ENCODE results near the gene TMCO5A. TPM values are rescaled to one million over a fixed set of nuclear protein-coding genes. Genes with fewer than 3 reads are reported as not detected.
"Not testable (repeated sequence)": the region's sequence is repeated elsewhere in the genome, so short reads cannot be mapped to it uniquely, and the experiment has no call there.

Gene TMCO5A
- total RNA-seq, 1 donor from 2014 or later: not detected

DNA sequence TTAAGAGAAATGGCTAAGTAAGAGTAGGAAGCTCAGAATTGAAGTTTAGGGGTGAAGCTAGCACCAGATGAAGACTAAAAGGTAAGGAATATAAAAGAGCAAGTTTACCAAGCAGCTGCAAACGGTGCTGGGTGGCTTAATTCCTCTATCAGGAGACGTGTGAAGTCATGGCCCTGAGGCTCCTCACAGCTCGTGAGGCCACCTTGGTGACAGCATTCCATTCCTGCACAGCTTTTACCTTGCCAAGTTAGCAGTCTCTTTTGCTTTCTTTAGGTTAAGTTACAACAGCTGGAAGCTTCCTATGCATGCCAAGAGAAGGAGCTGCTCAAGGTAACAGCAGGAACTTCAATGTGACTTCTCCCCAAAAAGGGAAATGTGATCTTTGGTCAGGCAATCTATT lies 6.4 kb downstream of the TMCO5A start:
- FAIRE-seq: no peak
- DNase-seq (ENCODE audit: low read depth): no peak

GRCh38 chr15:37941779-37942178 lies 7.3 kb downstream of the TMCO5A start:
- H3K27me3 ChIP-seq (ENCODE audit: control insufficient read depth, insufficient read depth, low read length): no peaks in the 10 kb centered on the region
- FAIRE-seq (no peak), DNase-seq (ENCODE audit: low read depth) (no peak)
- TF ChIP-seq, protein P1, sequence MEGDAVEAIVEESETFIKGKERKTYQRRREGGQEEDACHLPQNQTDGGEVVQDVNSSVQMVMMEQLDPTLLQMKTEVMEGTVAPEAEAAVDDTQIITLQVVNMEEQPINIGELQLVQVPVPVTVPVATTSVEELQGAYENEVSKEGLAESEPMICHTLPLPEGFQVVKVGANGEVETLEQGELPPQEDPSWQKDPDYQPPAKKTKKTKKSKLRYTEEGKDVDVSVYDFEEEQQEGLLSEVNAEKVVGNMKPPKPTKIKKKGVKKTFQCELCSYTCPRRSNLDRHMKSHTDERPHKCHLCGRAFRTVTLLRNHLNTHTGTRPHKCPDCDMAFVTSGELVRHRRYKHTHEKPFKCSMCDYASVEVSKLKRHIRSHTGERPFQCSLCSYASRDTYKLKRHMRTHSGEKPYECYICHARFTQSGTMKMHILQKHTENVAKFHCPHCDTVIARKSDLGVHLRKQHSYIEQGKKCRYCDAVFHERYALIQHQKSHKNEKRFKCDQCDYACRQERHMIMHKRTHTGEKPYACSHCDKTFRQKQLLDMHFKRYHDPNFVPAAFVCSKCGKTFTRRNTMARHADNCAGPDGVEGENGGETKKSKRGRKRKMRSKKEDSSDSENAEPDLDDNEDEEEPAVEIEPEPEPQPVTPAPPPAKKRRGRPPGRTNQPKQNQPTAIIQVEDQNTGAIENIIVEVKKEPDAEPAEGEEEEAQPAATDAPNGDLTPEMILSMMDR (IDR thresholded peaks at IDR 0.05; ENCODE audit: insufficient read depth, low read length, severe bottlenecking): no peak
- H3K36me3 ChIP-seq (ENCODE audit: control insufficient read depth, insufficient read depth, low read length): no peaks in the 10 kb centered on the region
- H3K4me3 ChIP-seq (ENCODE audit: low read depth, low read length): no peak overlapping the region

More for the DNA sequence above, 6.4 kb downstream of the TMCO5A start:
- Histone ChIP-seq H3K4me3 (ENCODE audit: low read depth, low read length) (no peak overlapping the region), H3K27me3 (ENCODE audit: control insufficient read depth, insufficient read depth, low read length) (peaks cover under 1% of the 10 kb centered on the region), H3K36me3 (ENCODE audit: control insufficient read depth, insufficient read depth, low read length) (no peaks in the 10 kb centered on the region)
- TF ChIP-seq, protein P1 (IDR thresholded peaks at IDR 0.05; ENCODE audit: insufficient read depth, low read length, severe bottlenecking): no peak

DNA sequence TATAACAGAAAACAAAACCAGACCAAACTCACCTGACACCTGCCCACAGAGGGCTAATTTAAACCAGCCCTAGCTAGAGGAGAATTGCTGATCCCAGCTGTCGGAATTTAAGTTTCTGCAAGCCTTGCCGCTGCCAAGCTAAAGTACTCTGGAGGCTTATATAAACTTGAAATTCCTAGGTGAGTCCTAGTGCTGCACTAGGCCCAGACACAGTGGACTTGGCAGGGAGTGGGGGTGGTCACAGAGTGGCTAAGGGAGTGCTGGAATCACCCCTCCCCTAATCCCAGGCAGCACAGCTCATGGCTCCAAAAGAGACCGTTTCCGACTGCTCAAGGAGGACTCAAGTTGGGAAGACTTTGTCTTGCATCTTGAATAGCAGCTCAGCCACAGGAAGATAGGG lies 17.6 kb downstream of the TMCO5A start:
- Histone ChIP-seq H3K4me3 (ENCODE audit: low read depth, low read length) (no peak overlapping the region), H3K36me3 (ENCODE audit: control insufficient read depth, insufficient read depth, low read length) (no peaks in the 10 kb centered on the region), H3K27me3 (ENCODE audit: control insufficient read depth, insufficient read depth, low read length) (no peaks in the 10 kb centered on the region)
- DNase-seq (ENCODE audit: low read depth) (no peak), FAIRE-seq (no peak)
- TF ChIP-seq, protein P1 (IDR thresholded peaks at IDR 0.05; ENCODE audit: insufficient read depth, low read length, severe bottlenecking): no peak

GRCh38 chr15:37960742-37961141 lies 26.3 kb downstream of the TMCO5A start:
- H3K36me3 ChIP-seq (ENCODE audit: control insufficient read depth, insufficient read depth, low read length); DNase-seq (ENCODE audit: low read depth); H3K4me3 ChIP-seq (ENCODE audit: low read depth, low read length); H3K27me3 ChIP-seq (ENCODE audit: control insufficient read depth, insufficient read depth, low read length); FAIRE-seq: not testable (repeated sequence)

DNA sequence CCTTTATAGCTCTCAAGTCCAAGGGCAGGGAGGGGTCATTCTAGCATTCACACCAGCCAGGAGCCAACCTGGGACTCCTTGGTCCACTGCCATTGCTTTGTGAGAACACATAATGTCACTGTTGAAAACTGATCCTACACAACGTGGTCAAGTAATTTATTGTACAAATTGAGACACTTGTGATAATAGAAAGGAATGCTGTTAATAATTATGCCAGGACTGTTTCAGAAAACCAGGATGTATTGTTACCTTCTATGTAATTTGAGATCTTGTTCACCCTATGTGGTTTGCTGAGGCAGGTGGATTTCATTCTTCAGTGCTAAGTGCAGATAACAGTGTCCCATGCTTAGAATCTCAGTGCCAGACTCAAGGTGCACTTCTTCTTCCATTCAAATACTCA lies 33.3 kb downstream of the TMCO5A start:
- Histone ChIP-seq H3K4me3 (ENCODE audit: low read depth, low read length) (no peak overlapping the region), H3K36me3 (ENCODE audit: control insufficient read depth, insufficient read depth, low read length) (no peaks in the 10 kb centered on the region), H3K27me3 (ENCODE audit: control insufficient read depth, insufficient read depth, low read length) (no peaks in the 10 kb centered on the region)
- no peak for FAIRE-seq
- TF ChIP-seq, protein P1 (IDR thresholded peaks at IDR 0.05; ENCODE audit: insufficient read depth, low read length, severe bottlenecking): no peak
- DNase-seq (ENCODE audit: low read depth): no peak

- peak; percentile 17 for DNase-seq (ENCODE audit: low read depth)
- H3K36me3 ChIP-seq (ENCODE audit: control insufficient read depth, insufficient read depth, low read length): no peaks in the 10 kb centered on the region
- no peak overlapping the region for H3K4me3 ChIP-seq (ENCODE audit: low read depth, low read length)
- FAIRE-seq: no peak
- TF ChIP-seq, protein P1 (IDR thresholded peaks at IDR 0.05; ENCODE audit: insufficient read depth, low read length, severe bottlenecking): no peak
- H3K27me3 ChIP-seq (ENCODE audit: control insufficient read depth, insufficient read depth, low read length): no peaks in the 10 kb centered on the region
Observed at GRCh38 chr15:37973856-37974255, 39.4 kb downstream of the TMCO5A start.

Data from bronchial epithelial cell (primary cell).